HepG2 (cell line): ENCODE data around the gene SLC15A3. TPM values are rescaled to one million over a fixed set of nuclear protein-coding genes. Genes with fewer than 3 reads are reported as not detected.

ENCODE experiments used
- AGO2 ChIP-seq: fragments of 200-400 bp; formaldehyde crosslinking; optimal IDR thresholded peaks from 2 replicates; pipeline ENCODE3; 2017; ENCODE audit warnings: mild to moderate bottlenecking, low read depth, low read length, moderate library complexity
- ARNT ChIP-seq: fragments of 450-650 bp; IDR thresholded peaks from 2 replicates; pipeline ENCODE4 v1.6.1; 2017
- KLF11 ChIP-seq: IDR thresholded peaks from 2 replicates; pipeline ENCODE4 v1.6.1; 2016; ENCODE audit warnings: missing compliant biosample characterization
- PCBP2 ChIP-seq: fragments of 200-400 bp; formaldehyde crosslinking; optimal IDR thresholded peaks from 2 replicates; pipeline ENCODE3; 2018; ENCODE audit warnings: low read length, low read depth; ENCODE audit not compliant: poor library complexity, severe bottlenecking
- SMAD9 ChIP-seq: sonication (generic); formaldehyde crosslinking; IDR thresholded peaks from 2 replicates; pipeline ENCODE4 v1.5.1; 2020; ENCODE audit warnings: mild to moderate bottlenecking, missing genetic modification reagents
- TCF7 ChIP-seq: sonication (generic); IDR thresholded peaks from 2 replicates; pipeline ENCODE4 v1.6.1; 2016; ENCODE audit warnings: antibody characterized with exemption, low read depth
- ZNF224 ChIP-seq: sonication (generic); formaldehyde crosslinking; IDR thresholded peaks from 2 replicates; pipeline ENCODE4 v1.5.0; 2020; ENCODE audit warnings: mild to moderate bottlenecking, missing genetic modification reagents
- ZNF232 ChIP-seq: sonication (generic); formaldehyde crosslinking; IDR thresholded peaks from 2 replicates; pipeline ENCODE4 v1.4.0; 2020; ENCODE audit warnings: missing genetic modification reagents, borderline replicate concordance
- ZNF234 ChIP-seq: sonication (generic); formaldehyde crosslinking; conservative IDR thresholded peaks from 2 replicates; pipeline ENCODE4 v1.5.1; 2020; ENCODE audit warnings: mild to moderate bottlenecking, missing genetic modification reagents
- ZNF460 ChIP-seq: sonication (generic); formaldehyde crosslinking; IDR thresholded peaks from 2 replicates; pipeline ENCODE4 v1.5.1; 2020; ENCODE audit warnings: missing genetic modification reagents, mild to moderate bottlenecking, borderline replicate concordance
- ZNF572 ChIP-seq: sonication (generic); formaldehyde crosslinking; IDR thresholded peaks from 2 replicates; pipeline ENCODE4 v1.5.1; 2020; ENCODE audit warnings: mild to moderate bottlenecking, missing genetic modification reagents
- ZNF674 ChIP-seq: sonication (generic); formaldehyde crosslinking; IDR thresholded peaks from 2 replicates; pipeline ENCODE4 v1.5.0; 2020; ENCODE audit warnings: low read depth, mild to moderate bottlenecking, missing genetic modification reagents
- ZNF737 ChIP-seq: sonication (generic); formaldehyde crosslinking; IDR thresholded peaks from 2 replicates; pipeline ENCODE4 v1.5.0; 2020; ENCODE audit warnings: missing genetic modification reagents, mild to moderate bottlenecking, borderline replicate concordance
- ZSCAN9 ChIP-seq: IDR thresholded peaks from 2 replicates; pipeline ENCODE4 v1.6.1; 2016; ENCODE audit warnings: borderline replicate concordance
- polyA plus RNA-seq, 8 experiments: library from polyadenylated mRNA; depleted of rRNA in 3 of 8; stranded (reverse) in 7 of 8; unstranded in 1 of 8; fragments of >200 nt; fragmentation: Illumina TruSeq in 4 of 8; extraction: Trizol in 4 of 8; gene quantifications; 2 replicates each; pipeline versions ENCODE4 v1.2.1 to v1.2.3, GENCODE V29; 2011 to 2016; ENCODE audit warnings: low read depth in 4 of 8, missing spikeins in 1 of 8, mixed read lengths in 1 of 8; ENCODE audit not compliant: insufficient read depth in 1 of 8
- total RNA-seq, 5 experiments: library from RNA; depleted of rRNA; stranded (reverse); fragments of >200 nt; fragmentation: Illumina TruSeq; extraction: Trizol; gene quantifications; 2 replicates each; pipeline ENCODE4 v1.2.3, GENCODE V29; 2016; ENCODE audit warnings: low read depth in 1 of 5
- TF ChIP-seq, protein P1 (sequence below): IDR thresholded peaks from 2 replicates; pipeline ENCODE4 v1.4.0; 2020; ENCODE audit warnings: mild to moderate bottlenecking, missing genetic modification reagents
- TF ChIP-seq, protein P2 (sequence below): sonication (generic); formaldehyde crosslinking; IDR thresholded peaks from 2 replicates; pipeline ENCODE4 v1.4.0; 2020; ENCODE audit warnings: missing genetic modification reagents
- TF ChIP-seq, protein P3 (sequence below): conservative IDR thresholded peaks from 2 replicates; pipeline ENCODE4 v1.6.1; 2018; ENCODE audit warnings: missing genetic modification reagents

The SLC15A3 gene
- total and polyA plus RNA-seq, 2 of the 13 experiments (the other 11 are each of a cell fraction or from before 2014, with no cell fraction given): 0.45 to 0.77 TPM

DNA sequence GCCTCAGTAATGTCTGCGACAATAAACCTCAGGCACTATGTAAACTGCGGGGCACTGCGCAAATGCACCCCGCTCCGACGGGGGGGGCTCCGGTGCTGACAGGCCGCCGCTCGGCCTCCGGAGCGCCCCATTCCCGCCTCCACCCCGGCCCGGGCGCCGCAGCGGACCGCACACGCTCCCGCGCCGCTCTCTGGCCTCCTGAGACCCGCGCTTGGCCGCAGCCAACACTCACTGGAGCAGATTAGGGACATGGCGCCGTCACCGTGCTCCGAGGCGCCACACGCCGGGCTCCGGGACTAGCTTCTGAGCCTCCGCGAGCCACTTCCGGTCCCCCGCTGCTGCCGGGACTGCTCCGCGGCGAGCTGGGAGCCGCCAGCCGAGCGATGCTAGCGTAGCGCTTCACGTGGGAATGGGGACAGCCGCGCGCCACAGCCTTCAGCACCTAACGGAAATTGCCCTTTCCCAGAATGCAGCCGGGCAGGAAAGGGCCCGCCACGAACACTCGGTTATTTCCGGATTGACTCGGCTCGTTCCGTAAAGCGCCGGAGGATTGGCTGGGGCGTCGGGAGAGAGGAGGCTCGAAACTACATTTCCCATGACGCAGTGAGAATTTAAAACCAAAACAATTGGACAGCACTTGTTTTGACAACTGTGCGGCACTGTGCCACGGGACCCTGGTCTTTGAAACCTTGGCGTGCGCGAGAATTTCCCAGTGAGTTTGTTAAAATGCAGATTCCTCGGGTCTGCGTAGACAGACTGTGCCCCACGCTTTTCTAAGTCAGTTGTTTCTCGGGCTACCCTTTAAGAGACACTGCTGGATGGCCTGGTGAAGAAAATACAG is 45.6 kb downstream of the SLC15A3 start, which contains the start of gene PRPF19 (continued):
- TF ChIP-seq ZSCAN9 (CRISPR knock-in tag) (no peak), ZNF232 (peak; percentile 82; the same call in 1 of the 2 replicates), ZNF234 (no peak), ZNF737 (no peak), ZNF674 (CRISPR knock-in tag) (peak; percentile 78; the same call in 1 of the 2 replicates), AGO2 (peak; percentile 88), ARNT (no peak), KLF11 (CRISPR knock-in tag) (no peak), ZNF572 (CRISPR knock-in tag) (peak; percentile 95), PCBP2 (no peak), ZNF224 (CRISPR knock-in tag) (no peak), SMAD9 (CRISPR knock-in tag) (peak; percentile 67; the same call in 1 of the 2 replicates), ZNF460 (CRISPR knock-in tag) (no peak), TCF7 (no peak)
- TF ChIP-seq, protein P1, sequence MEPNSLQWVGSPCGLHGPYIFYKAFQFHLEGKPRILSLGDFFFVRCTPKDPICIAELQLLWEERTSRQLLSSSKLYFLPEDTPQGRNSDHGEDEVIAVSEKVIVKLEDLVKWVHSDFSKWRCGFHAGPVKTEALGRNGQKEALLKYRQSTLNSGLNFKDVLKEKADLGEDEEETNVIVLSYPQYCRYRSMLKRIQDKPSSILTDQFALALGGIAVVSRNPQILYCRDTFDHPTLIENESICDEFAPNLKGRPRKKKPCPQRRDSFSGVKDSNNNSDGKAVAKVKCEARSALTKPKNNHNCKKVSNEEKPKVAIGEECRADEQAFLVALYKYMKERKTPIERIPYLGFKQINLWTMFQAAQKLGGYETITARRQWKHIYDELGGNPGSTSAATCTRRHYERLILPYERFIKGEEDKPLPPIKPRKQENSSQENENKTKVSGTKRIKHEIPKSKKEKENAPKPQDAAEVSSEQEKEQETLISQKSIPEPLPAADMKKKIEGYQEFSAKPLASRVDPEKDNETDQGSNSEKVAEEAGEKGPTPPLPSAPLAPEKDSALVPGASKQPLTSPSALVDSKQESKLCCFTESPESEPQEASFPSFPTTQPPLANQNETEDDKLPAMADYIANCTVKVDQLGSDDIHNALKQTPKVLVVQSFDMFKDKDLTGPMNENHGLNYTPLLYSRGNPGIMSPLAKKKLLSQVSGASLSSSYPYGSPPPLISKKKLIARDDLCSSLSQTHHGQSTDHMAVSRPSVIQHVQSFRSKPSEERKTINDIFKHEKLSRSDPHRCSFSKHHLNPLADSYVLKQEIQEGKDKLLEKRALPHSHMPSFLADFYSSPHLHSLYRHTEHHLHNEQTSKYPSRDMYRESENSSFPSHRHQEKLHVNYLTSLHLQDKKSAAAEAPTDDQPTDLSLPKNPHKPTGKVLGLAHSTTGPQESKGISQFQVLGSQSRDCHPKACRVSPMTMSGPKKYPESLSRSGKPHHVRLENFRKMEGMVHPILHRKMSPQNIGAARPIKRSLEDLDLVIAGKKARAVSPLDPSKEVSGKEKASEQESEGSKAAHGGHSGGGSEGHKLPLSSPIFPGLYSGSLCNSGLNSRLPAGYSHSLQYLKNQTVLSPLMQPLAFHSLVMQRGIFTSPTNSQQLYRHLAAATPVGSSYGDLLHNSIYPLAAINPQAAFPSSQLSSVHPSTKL (CRISPR knock-in tag): peak; percentile 45
- TF ChIP-seq, protein P2, sequence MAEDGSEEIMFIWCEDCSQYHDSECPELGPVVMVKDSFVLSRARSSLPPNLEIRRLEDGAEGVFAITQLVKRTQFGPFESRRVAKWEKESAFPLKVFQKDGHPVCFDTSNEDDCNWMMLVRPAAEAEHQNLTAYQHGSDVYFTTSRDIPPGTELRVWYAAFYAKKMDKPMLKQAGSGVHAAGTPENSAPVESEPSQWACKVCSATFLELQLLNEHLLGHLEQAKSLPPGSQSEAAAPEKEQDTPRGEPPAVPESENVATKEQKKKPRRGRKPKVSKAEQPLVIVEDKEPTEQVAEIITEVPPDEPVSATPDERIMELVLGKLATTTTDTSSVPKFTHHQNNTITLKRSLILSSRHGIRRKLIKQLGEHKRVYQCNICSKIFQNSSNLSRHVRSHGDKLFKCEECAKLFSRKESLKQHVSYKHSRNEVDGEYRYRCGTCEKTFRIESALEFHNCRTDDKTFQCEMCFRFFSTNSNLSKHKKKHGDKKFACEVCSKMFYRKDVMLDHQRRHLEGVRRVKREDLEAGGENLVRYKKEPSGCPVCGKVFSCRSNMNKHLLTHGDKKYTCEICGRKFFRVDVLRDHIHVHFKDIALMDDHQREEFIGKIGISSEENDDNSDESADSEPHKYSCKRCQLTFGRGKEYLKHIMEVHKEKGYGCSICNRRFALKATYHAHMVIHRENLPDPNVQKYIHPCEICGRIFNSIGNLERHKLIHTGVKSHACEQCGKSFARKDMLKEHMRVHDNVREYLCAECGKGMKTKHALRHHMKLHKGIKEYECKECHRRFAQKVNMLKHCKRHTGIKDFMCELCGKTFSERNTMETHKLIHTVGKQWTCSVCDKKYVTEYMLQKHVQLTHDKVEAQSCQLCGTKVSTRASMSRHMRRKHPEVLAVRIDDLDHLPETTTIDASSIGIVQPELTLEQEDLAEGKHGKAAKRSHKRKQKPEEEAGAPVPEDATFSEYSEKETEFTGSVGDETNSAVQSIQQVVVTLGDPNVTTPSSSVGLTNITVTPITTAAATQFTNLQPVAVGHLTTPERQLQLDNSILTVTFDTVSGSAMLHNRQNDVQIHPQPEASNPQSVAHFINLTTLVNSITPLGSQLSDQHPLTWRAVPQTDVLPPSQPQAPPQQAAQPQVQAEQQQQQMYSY (CRISPR knock-in tag): 0 out of 2 replicates have a peak, but pooled peaks have one; percentile 27
- TF ChIP-seq, protein P3, sequence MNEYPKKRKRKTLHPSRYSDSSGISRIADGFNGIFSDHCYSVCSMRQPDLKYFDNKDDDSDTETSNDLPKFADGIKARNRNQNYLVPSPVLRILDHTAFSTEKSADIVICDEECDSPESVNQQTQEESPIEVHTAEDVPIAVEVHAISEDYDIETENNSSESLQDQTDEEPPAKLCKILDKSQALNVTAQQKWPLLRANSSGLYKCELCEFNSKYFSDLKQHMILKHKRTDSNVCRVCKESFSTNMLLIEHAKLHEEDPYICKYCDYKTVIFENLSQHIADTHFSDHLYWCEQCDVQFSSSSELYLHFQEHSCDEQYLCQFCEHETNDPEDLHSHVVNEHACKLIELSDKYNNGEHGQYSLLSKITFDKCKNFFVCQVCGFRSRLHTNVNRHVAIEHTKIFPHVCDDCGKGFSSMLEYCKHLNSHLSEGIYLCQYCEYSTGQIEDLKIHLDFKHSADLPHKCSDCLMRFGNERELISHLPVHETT (CRISPR knock-in tag): peak; percentile 92
